ENCODE measurements around the gene FCHSD1. TPM values are rescaled to one million over a fixed set of nuclear protein-coding genes. Genes with fewer than 3 reads are reported as not detected.
A peak's percentile ranks its signal among the peaks of the same experiment; 100 is the strongest.

Gene FCHSD1
- 14.1 and 18.0 TPM in 2 replicates for total RNA-seq
- polyA plus RNA-seq: 25.9 and 27.4 TPM in 2 replicates

- Histone ChIP-seq H3K79me2 (no peaks in the 10 kb centered on the region), H3K27me3 (no peaks in the 10 kb centered on the region), H3K36me3 (replicated peaks; ENCODE audit: insufficient read depth, low read depth) (no peaks in the 10 kb centered on the region), H3K4me3 (peak within 1 kb of the TSS; percentile 70), H4K20me1 (ENCODE audit: insufficient read depth, poor library complexity, severe bottlenecking) (no peaks in the 10 kb centered on the region), H3K4me2 (peak within 1 kb of the TSS; percentile 88), H3K9me3 (ENCODE audit: low read depth) (no peaks in the 10 kb centered on the region), H3K9me2 (replicated peaks; ENCODE audit: insufficient read depth) (no peaks in the 10 kb centered on the region), H3K27ac (no peak within 1 kb of the TSS), H2AFZ (peak within 1 kb of the TSS; percentile 87), H3K4me1 (ENCODE audit: insufficient read depth) (peaks cover 5% of the 10 kb centered on the region)
- 4% methylated on average over 37 of the region's 50 CpGs for WGBS (ENCODE audit: low lambda C conversion rate, missing lambda C conversion rate)
- peak; percentile 93 for DNase-seq (ENCODE audit: low spot score)
- no peak for TF ChIP-seq EZH2phosphoT487 (IDR thresholded peaks at IDR 0.05; ENCODE audit: low read depth, severe bottlenecking, unreplicated experiment)
- TF ChIP-seq EZH2 (IDR thresholded peaks at IDR 0.05; ENCODE audit: borderline replicate concordance): no peak
- TF ChIP-seq CTCF (IDR thresholded peaks at IDR 0.05; ENCODE audit: poor library complexity): no peak
Measured at GRCh38 chr5:141650851-141651727, at the start of gene FCHSD1. FCHSD1 (minus strand) TSS chr5:141651418; CDS start chr5:141651368, 50 bp downstream.

- no peak overlapping the region for H3K4me3 ChIP-seq
- H3K4me1 ChIP-seq (ENCODE audit: insufficient read depth): no peaks in the 10 kb centered on the region
- no peaks in the 10 kb centered on the region for H4K20me1 ChIP-seq (ENCODE audit: insufficient read depth, poor library complexity, severe bottlenecking)
- DNase-seq (ENCODE audit: low spot score): no peak
- no peaks in the 10 kb centered on the region for H3K9me2 ChIP-seq (replicated peaks; ENCODE audit: insufficient read depth)
- H3K27me3 ChIP-seq: peaks cover 51% of the 10 kb centered on the region
- H3K79me2 ChIP-seq: no peaks in the 10 kb centered on the region
- no peak overlapping the region for H3K27ac ChIP-seq
- no peak overlapping the region for H3K4me2 ChIP-seq
- H3K9me3 ChIP-seq (ENCODE audit: low read depth): no peaks in the 10 kb centered on the region
- H3K36me3 ChIP-seq (replicated peaks; ENCODE audit: insufficient read depth, low read depth): no peaks in the 10 kb centered on the region
- 80% methylated on average over 3 of the region's 3 CpGs for WGBS (ENCODE audit: low lambda C conversion rate, missing lambda C conversion rate)
- no peak for TF ChIP-seq EZH2 (IDR thresholded peaks at IDR 0.05; ENCODE audit: borderline replicate concordance)
- no peak for TF ChIP-seq EZH2phosphoT487 (IDR thresholded peaks at IDR 0.05; ENCODE audit: low read depth, severe bottlenecking, unreplicated experiment)
- no peak for TF ChIP-seq CTCF (IDR thresholded peaks at IDR 0.05; ENCODE audit: poor library complexity)
- no peak overlapping the region for H2AFZ ChIP-seq
Measured at GRCh38 chr5:141697586-141697985, 46.4 kb upstream of the FCHSD1 start.

- H3K9me2 ChIP-seq (replicated peaks; ENCODE audit: insufficient read depth): no peaks in the 10 kb centered on the region
- peaks cover 43% of the 10 kb centered on the region for H3K27me3 ChIP-seq
- H3K4me3 ChIP-seq: no peak overlapping the region
- H3K4me1 ChIP-seq (ENCODE audit: insufficient read depth): peaks cover 2% of the 10 kb centered on the region
- DNase-seq (ENCODE audit: low spot score): no peak
- no peaks in the 10 kb centered on the region for H3K79me2 ChIP-seq
- no peak overlapping the region for H3K4me2 ChIP-seq
- H3K27ac ChIP-seq: no peak overlapping the region
- no peaks in the 10 kb centered on the region for H4K20me1 ChIP-seq (ENCODE audit: insufficient read depth, poor library complexity, severe bottlenecking)
- no peaks in the 10 kb centered on the region for H3K36me3 ChIP-seq (replicated peaks; ENCODE audit: insufficient read depth, low read depth)
- no peak overlapping the region for H2AFZ ChIP-seq
- H3K9me3 ChIP-seq (ENCODE audit: low read depth): no peaks in the 10 kb centered on the region
- WGBS (ENCODE audit: low lambda C conversion rate, missing lambda C conversion rate): 88% methylated on average over 2 of the region's 2 CpGs
- TF ChIP-seq CTCF (IDR thresholded peaks at IDR 0.05; ENCODE audit: poor library complexity) (no peak), EZH2 (IDR thresholded peaks at IDR 0.05; ENCODE audit: borderline replicate concordance) (no peak), EZH2phosphoT487 (IDR thresholded peaks at IDR 0.05; ENCODE audit: low read depth, severe bottlenecking, unreplicated experiment) (no peak)
Measured at GRCh38 chr5:141696431-141696830, 45.2 kb upstream of the FCHSD1 start.
